OCI-LY1 (cell line): ENCODE measurements around the gene CCDC187.

Source experiments
- CTCF ChIP-seq: fragments of 200-600 bp; sonication (generic), shearing (Covaris generic); IDR thresholded peaks from 2 replicates; pipeline ENCODE4 v1.5.1; 2017; ENCODE audit warnings: mild to moderate bottlenecking, antibody characterized with exemption, low read length, moderate library complexity, mixed read lengths
- EZH2 ChIP-seq: fragments of 200-600 bp; sonication (generic), shearing (Covaris generic); IDR thresholded peaks from 2 replicates; pipeline ENCODE4 v1.8.0; 2017; ENCODE audit warnings: borderline replicate concordance, mixed run types, mild to moderate bottlenecking, antibody characterized with exemption, low read length, moderate library complexity, mixed read lengths

GRCh38 chr9:136253246-136254130 lies 50.4 kb downstream of the CCDC187 start:
- TF ChIP-seq CTCF (no peak), EZH2 (no peak)
